Stimulated activated memory B cell treated with anti-CD40 and anti-IgM and Interleukin-4, amounts not matched to agents 10 μg/mL and 1 μg/mL and 100 μg/mL, for 72 hours (primary cell): Measurements from ENCODE around the gene SERPINA6.
"Not testable (repeated sequence)": the region's sequence is repeated elsewhere in the genome, so short reads cannot be mapped to it uniquely, and the experiment has no call there.

ENCODE experiments used
- ATAC-seq: fragments of 150-1000 bp; cut with Tn5 transposase; 2 replicates; pipeline ENCODE4 v1.10.0; 2021
- H3K27ac Mint-ChIP-seq: one replicate; pipeline ENCODE4 v1.8.0; 2022; ENCODE audit warnings: mild to moderate bottlenecking, mixed read lengths
- H3K27me3 Mint-ChIP-seq: one replicate; pipeline ENCODE4 v1.8.0; 2022; ENCODE audit warnings: mixed read lengths
- H3K36me3 Mint-ChIP-seq: one replicate; pipeline ENCODE4 v1.8.0; 2022; ENCODE audit warnings: mixed read lengths
- H3K4me1 Mint-ChIP-seq: one replicate; pipeline ENCODE4 v1.8.0; 2022; ENCODE audit warnings: mixed read lengths
- H3K4me3 Mint-ChIP-seq: one replicate; pipeline ENCODE4 v1.8.0; 2022; ENCODE audit warnings: mild to moderate bottlenecking, moderate library complexity, mixed read lengths
- H3K9me3 Mint-ChIP-seq: one replicate; pipeline ENCODE4 v1.8.0; 2022; ENCODE audit warnings: mixed read lengths

The SERPINA6 gene, protein sequence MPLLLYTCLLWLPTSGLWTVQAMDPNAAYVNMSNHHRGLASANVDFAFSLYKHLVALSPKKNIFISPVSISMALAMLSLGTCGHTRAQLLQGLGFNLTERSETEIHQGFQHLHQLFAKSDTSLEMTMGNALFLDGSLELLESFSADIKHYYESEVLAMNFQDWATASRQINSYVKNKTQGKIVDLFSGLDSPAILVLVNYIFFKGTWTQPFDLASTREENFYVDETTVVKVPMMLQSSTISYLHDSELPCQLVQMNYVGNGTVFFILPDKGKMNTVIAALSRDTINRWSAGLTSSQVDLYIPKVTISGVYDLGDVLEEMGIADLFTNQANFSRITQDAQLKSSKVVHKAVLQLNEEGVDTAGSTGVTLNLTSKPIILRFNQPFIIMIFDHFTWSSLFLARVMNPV

DNA sequence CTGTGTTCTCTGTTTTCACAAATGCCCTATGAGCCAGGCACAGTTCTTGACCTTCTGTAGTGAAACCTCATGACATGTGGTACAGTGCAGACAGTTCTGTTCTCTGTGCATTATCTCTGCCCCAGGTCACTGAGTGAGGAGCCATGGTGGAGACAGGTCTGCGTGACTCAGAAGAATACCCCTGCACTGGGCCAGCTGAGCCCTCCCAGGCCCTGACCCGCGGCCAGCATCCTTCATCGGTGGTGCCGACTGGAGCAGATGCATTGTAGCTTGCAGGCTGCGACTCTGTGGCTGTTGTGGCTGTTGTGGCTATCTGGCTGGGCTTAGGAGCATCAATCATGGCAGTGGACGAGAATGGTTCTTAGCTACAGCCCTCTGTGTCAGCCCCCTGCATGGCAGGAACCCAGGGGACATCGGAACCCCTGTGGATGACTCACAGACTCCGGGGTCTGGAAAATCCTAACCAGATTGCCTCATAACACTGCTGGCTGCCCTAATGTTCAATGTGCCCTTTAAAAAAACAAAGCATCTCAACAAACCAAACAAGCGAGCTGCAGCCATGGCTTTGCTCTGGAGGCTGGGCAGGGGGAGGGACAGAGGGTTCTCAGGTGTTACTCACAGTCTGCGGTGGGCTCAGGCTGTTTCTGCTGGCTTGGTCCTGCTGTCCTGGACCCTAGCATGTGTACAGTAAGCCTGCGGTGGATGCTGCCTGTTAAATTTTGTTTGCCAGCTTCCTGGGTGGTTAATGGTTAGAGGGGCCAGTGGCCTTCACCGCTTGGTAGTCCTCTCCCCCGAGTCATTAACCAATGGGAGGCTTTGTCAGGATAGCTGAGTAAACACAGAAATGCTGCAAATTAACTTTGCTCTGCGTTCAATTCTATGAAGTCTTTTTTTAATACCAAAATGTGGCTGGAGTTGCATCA lies at the start of gene SERPINA6:
TSS of gene SERPINA6 (minus strand) at position 689 of the 923 bp plus-strand sequence. CDS start 8,688 bp downstream, outside the sequence.
- Mint-ChIP-seq H3K4me1 (no peaks in the 10 kb centered on the region), H3K36me3 (no peaks in the 10 kb centered on the region), H3K27me3 (no peaks in the 10 kb centered on the region), H3K27ac (no peak within 1 kb of the TSS), H3K4me3 (no peak within 1 kb of the TSS), H3K9me3 (peaks cover 3% of the 10 kb centered on the region)
- ATAC-seq, result peak; percentile 39

DNA sequence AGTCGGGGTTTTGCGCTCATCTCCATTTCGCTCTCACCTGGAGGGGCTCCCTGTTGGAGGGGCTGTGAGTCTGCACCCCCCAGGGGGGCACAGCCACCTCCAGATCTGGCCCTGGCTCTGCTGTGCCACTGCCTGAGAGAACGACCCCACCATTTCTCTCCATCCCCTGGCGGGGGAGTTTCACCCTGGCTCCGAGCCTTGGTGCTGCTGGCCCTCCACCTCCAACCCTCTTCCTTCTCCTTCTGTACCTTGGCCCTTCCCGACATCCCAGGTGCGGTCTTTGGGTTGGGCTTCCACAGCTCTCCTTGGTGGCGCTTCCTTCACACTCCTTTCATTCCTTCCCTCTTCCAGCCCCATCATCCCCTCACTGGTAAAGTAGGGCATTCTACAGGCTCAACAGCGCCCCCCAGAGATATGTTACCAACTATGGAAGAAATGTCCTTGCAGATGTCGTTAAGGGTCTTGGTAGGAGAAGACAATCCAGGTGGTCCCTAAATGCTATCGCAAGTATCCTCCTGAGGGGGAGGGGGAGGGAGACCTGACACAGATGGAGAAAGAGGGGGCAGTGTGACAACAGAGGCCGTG lies 49.0 kb upstream of the SERPINA6 start:
- H3K27me3 Mint-ChIP-seq, result peaks cover 1% of the 10 kb centered on the region

DNA sequence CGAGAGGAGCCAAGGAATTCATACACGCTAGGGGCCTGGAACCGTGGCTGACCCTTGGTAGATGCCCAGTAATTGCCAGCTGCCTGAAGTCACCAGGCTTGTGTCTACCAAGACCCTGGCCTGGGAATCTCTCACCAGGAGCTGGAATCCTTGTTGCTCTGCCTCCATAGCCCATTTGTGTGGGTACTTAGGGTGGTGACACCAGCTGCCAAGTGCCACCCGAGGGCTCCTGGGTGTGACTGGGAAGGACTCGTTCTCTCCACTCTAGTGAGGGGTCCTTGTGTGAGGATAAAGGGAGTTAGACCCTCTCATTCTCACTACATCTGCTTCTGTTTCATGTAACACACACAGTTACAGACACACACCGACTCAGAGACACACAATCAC lies 47.4 kb upstream of the SERPINA6 start:
- Mint-ChIP-seq H3K4me1 (no peaks in the 10 kb centered on the region), H3K27ac (no peak overlapping the region)

More for the DNA sequence above, 49.0 kb upstream of the SERPINA6 start:
- H3K4me1 Mint-ChIP-seq, result no peaks in the 10 kb centered on the region
- peaks cover 2% of the 10 kb centered on the region for H3K9me3 Mint-ChIP-seq
- no peak overlapping the region for H3K4me3 Mint-ChIP-seq
- H3K36me3 Mint-ChIP-seq, result no peaks in the 10 kb centered on the region
- H3K27ac Mint-ChIP-seq, result no peak overlapping the region
- no peak for ATAC-seq

DNA sequence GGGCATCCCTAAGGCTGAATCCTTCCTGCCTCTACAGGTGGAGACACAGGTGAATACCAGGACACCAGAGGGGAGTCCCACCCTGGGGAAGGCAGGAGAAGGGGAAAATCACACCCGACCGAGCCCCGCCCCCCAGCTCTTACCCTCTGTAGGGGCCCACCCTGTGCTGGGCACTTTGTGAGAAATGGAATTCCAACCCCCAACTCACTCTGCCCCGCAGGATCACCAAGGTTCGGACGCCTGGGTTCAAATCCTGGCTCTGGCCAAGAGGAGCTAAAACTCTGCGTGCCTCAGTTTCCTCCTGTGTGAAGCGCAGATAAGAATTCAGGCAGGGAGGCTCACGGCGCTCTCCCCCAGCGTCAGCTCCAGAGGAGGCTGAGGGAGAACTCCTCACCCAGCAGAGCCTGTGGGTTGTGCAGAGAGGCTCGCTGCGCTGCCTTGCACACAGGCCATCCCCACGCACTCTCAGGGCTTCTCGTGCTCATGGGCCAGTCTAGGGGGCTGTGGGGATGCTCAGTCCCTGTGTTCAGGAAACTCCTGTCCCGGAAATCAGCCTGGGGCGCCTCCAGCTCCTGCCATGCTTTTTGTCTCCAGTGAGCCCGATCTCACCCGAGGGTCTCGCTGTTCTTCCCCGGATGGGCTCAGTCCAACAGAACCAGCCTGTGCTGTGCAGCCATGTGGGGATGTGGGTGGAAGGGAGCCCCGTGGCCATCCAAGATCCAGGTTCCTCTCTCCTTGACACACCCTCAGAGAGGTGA lies 46.8 kb upstream of the SERPINA6 start:
- not testable (repeated sequence) for H3K27ac Mint-ChIP-seq, H3K4me1 Mint-ChIP-seq, H3K27me3 Mint-ChIP-seq, ATAC-seq, H3K36me3 Mint-ChIP-seq, H3K4me3 Mint-ChIP-seq, H3K9me3 Mint-ChIP-seq

More for the DNA sequence above, 47.4 kb upstream of the SERPINA6 start:
- H3K36me3 Mint-ChIP-seq, result no peaks in the 10 kb centered on the region
- ATAC-seq, result no peak
- no peaks in the 10 kb centered on the region for H3K27me3 Mint-ChIP-seq
- H3K9me3 Mint-ChIP-seq, result peaks cover 2% of the 10 kb centered on the region
- H3K4me3 Mint-ChIP-seq, result no peak overlapping the region

- ATAC-seq, result no peak
- Mint-ChIP-seq H3K4me3 (no peak overlapping the region), H3K27me3 (no peaks in the 10 kb centered on the region), H3K9me3 (peaks cover 2% of the 10 kb centered on the region), H3K4me1 (no peaks in the 10 kb centered on the region), H3K27ac (no peak overlapping the region), H3K36me3 (no peaks in the 10 kb centered on the region)
These were observed 45.8 kb upstream of the SERPINA6 start for GRCh38 chr14:94368956-94369355.

GRCh38 chr14:94368243-94368590 lies 45.1 kb upstream of the SERPINA6 start:
- ATAC-seq, result no peak
- H3K9me3 Mint-ChIP-seq, result peaks cover 2% of the 10 kb centered on the region
- H3K27me3 Mint-ChIP-seq, result peaks cover 1% of the 10 kb centered on the region
- no peaks in the 10 kb centered on the region for H3K4me1 Mint-ChIP-seq
- no peak overlapping the region for H3K4me3 Mint-ChIP-seq
- no peaks in the 10 kb centered on the region for H3K36me3 Mint-ChIP-seq
- no peak overlapping the region for H3K27ac Mint-ChIP-seq

GRCh38 chr14:94367347-94368242 lies 44.5 kb upstream of the SERPINA6 start:
- ATAC-seq, result no peak
- Mint-ChIP-seq H3K27ac (no peak overlapping the region), H3K36me3 (no peaks in the 10 kb centered on the region), H3K27me3 (peaks cover 7% of the 10 kb centered on the region), H3K4me3 (no peak overlapping the region), H3K4me1 (no peaks in the 10 kb centered on the region), H3K9me3 (peaks cover 6% of the 10 kb centered on the region)

DNA sequence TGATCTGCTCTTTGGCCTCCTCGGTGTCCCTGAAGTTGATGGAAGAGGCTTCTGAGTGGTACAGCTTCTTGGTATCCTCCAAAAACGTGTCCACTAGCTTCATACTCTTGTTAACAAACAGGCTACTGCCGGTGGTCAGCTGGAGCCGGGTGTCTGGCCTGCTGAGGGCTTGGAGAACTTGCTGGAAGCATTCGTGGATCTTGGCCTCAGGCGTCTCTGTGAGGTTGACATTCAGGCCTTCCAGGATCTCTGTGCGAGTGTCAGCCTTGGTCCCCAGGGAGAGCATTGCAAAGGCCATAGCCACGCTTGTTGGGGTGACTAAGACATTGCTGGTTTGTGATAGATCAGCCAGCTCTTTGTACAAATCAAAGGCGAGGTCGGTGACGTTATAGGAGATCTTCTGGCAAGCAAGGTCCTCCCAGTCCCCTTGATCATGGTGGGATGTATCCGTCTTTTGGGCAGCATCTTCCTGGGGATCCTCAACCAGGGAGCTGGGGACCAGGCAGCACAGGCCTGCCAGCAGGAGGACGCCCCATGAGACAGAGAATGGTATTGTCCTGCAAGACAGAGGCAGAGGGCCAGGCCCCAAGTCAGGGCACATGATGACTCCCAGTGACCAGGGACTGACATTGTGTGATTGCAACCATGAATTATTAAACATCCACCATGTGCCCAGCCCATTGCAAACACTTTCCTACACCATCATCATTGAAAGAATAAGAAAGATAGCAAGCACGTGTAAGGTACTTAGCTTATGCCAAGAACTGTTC lies 43.2 kb upstream of the SERPINA6 start, which contains the start of gene SERPINA2:
TSS of gene SERPINA2 (minus strand) at position 553 of the 770 bp plus-strand sequence.
- Mint-ChIP-seq H3K9me3 (peaks cover 6% of the 10 kb centered on the region), H3K36me3 (no peaks in the 10 kb centered on the region), H3K4me1 (no peaks in the 10 kb centered on the region), H3K4me3 (no peak within 1 kb of the TSS), H3K27me3 (peaks cover 7% of the 10 kb centered on the region), H3K27ac (no peak within 1 kb of the TSS)
- no peak for ATAC-seq

DNA sequence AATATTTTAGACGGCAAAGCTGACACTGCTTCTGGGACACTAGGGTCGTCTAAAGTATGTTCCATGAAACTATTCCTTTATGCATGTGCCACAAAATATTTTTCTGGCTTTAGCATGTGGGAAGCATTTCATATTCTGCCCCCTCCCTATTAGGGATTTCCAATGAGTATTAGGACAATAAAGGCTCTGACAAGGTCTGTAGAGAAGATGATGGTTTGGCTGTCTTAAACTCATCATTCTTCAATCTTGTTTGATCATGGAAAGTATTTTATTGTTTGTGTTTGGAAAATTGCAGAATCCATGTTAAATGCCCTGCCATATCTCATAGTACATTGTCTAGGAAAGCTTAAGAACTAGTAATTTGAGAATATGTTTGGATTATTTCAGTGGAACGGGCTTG lies 42.5 kb upstream of the SERPINA6 start:
- Mint-ChIP-seq H3K4me1 (no peaks in the 10 kb centered on the region), H3K27ac (no peak overlapping the region), H3K27me3 (peaks cover 13% of the 10 kb centered on the region), H3K9me3 (peaks cover 3% of the 10 kb centered on the region), H3K4me3 (no peak overlapping the region), H3K36me3 (no peaks in the 10 kb centered on the region)
- ATAC-seq, result no peak

DNA sequence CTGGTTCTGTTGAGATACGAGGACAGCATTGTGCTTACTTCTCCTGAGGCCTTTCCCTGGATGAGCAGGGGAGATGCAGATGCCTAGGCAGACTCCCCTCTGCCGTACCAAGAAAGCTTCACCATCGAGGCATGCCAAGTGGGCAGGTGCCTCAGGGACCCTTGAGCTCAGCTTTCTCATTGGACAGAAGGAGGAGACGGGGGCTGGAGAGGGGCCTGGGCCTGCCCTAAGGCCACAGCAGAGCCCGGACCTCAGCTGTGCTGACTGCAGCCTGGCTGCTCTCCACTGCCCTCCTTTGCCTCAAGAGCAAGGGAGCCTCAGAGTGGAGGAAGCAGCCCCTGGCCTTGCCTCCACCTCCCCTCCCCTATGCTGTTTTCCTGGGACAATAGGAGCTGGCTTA lies 41.8 kb upstream of the SERPINA6 start:
- Mint-ChIP-seq H3K9me3 (peaks cover 3% of the 10 kb centered on the region), H3K27me3 (peaks cover 13% of the 10 kb centered on the region), H3K4me1 (no peaks in the 10 kb centered on the region), H3K4me3 (no peak overlapping the region), H3K36me3 (no peaks in the 10 kb centered on the region), H3K27ac (no peak overlapping the region)
- peak; percentile 42 for ATAC-seq

DNA sequence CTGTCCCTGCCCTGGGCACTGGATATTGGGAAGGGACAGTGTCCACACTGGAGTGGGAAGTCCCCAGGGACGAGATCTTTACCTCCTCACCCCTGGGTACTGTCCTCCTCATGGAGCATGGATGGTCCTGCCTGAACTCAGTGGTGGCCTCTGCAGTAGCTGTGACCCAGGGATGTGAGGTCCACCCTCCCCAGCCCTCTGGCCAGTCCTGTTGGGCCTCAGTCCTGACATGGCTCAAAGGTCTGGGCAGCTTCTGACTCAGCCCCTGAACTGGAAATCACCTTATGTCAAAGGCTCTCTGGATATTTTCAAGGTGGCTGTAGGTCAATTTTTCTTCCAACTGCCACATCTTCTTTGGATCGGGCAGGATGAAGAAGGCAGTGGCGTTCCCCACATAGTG lies 40.9 kb upstream of the SERPINA6 start:
- no peak overlapping the region for H3K27ac Mint-ChIP-seq

DNA sequence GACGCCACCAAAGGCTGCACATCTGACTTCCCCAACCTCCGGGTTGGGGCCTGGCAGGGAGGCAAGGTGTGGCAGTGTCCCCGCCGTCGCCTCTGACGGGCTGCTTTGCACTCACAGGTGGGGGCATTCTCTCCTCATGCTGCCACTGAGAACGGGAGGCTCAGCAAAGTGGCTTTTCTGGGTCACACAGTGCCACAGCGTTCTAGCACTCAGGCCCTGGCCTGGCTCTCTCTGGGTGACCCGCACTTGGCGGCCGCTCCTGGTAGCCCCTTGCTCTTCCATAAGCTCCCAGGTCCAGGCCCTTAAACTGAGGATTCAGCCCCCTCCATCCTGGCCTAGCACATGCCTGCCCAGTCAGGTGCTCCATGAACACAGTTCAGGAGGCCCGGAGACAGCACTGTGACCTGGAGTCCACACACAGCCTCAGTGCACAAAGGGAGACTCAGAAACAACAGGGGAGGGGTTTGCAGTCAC lies 40.1 kb upstream of the SERPINA6 start:
- no peaks in the 10 kb centered on the region for H3K4me1 Mint-ChIP-seq
- H3K27ac Mint-ChIP-seq, result no peak overlapping the region
- ATAC-seq, result no peak
- H3K36me3 Mint-ChIP-seq, result no peaks in the 10 kb centered on the region
- H3K27me3 Mint-ChIP-seq, result peaks cover 13% of the 10 kb centered on the region
- H3K9me3 Mint-ChIP-seq, result peaks cover 3% of the 10 kb centered on the region
- H3K4me3 Mint-ChIP-seq, result no peak overlapping the region

More for the DNA sequence above, 40.9 kb upstream of the SERPINA6 start:
- H3K4me3 Mint-ChIP-seq, result no peak overlapping the region
- no peak for ATAC-seq
- peaks cover 3% of the 10 kb centered on the region for H3K9me3 Mint-ChIP-seq
- no peaks in the 10 kb centered on the region for H3K36me3 Mint-ChIP-seq
- H3K27me3 Mint-ChIP-seq, result peaks cover 13% of the 10 kb centered on the region
- no peaks in the 10 kb centered on the region for H3K4me1 Mint-ChIP-seq

DNA sequence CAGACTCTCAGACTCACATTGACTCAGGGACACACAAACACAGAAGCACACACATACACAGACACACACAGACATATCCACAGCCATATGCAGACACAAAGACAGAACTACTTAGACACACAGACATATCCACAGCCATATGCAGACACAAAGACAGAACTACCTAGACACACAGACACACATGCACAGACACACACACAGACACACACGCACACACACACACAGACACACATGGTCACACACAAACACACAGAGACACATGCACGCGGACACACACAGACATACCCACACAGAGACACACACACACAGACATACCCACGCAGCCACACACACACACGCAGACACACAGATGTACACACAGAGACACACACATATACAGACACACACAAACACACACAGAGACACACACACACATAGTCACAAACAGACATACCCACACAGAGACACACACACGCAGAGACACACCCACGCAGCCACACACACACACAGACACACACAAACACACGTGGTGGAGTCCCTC lies 39.5 kb upstream of the SERPINA6 start:
- H3K27me3 Mint-ChIP-seq, result peaks cover 13% of the 10 kb centered on the region
- H3K4me3 Mint-ChIP-seq, result no peak overlapping the region
- no peaks in the 10 kb centered on the region for H3K36me3 Mint-ChIP-seq
- H3K27ac Mint-ChIP-seq, result no peak overlapping the region
- peaks cover 3% of the 10 kb centered on the region for H3K9me3 Mint-ChIP-seq
- no peaks in the 10 kb centered on the region for H3K4me1 Mint-ChIP-seq
- ATAC-seq, result no peak
